SKM-1 treated with dmso at 0.1 percent for 144 hours (cell line): ENCODE results near the gene NR1H2.

Experiments used
- DNase-seq: peaks from one replicate; lab custom pipeline; 2025; ENCODE audit not compliant: unreplicated experiment; lab: John Stamatoyannopoulos, UW

NR1H2 gene

DNA sequence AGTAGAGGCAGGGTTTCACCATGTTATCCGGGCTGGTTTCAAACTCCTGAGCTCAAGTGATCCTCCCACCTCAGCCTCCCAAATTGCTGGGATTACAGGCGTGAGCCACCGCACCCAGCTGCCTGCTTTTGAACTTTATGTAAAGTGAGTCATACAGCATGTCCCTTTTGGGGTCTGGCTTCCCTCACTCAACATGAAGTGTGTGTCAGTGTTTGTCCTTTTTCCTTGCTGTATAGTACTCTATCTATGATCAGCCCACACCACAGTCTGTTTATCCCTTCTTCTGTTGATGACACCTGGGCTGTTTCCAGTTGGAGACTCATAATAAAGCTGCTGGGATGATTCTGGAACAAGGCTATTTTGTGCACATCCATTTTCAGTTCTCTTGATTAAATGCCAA lies 44.6 kb downstream of the NR1H2 start:
- no peak for DNase-seq

DNA sequence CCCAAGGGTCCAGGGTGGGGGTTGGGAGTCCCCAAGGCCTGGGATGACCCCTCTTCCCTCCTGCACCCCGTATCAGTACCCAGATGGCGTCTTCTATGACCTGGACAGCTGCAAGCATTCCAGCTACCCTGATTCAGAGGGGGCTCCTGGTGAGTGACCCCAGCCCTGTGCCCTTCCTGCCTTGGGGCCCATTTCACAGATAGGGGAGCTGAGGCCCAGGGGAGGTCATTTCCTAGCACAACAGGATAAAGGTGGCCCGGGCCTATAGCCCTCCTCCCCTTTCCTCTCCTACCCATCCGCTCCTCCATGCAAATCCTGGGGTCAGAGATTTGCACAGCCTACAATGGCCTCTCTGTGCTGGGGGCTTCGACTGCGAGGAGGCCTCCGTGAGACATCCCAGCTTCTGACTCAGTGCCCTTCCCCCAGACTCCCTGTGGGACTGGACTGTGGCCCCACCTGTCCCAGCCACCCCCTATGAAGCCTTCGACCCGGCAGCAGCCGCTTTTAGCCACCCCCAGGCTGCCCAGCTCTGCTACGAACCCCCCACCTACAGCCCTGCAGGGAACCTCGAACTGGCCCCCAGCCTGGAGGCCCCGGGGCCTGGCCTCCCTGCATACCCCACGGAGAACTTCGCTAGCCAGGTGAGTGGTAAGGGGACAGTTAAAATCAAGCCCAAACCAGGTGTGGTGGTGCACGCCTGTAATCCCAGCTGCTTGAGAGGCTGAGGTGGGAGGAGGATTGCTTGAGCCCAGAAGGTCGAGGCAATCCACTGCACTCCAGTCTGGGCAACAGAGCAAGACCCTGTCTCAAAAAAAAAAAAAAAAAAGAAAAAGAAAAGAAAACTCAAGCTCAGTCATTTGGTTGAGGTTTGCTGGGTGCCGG lies 46.4 kb downstream of the NR1H2 start:
- DNase-seq, result no peak

DNA sequence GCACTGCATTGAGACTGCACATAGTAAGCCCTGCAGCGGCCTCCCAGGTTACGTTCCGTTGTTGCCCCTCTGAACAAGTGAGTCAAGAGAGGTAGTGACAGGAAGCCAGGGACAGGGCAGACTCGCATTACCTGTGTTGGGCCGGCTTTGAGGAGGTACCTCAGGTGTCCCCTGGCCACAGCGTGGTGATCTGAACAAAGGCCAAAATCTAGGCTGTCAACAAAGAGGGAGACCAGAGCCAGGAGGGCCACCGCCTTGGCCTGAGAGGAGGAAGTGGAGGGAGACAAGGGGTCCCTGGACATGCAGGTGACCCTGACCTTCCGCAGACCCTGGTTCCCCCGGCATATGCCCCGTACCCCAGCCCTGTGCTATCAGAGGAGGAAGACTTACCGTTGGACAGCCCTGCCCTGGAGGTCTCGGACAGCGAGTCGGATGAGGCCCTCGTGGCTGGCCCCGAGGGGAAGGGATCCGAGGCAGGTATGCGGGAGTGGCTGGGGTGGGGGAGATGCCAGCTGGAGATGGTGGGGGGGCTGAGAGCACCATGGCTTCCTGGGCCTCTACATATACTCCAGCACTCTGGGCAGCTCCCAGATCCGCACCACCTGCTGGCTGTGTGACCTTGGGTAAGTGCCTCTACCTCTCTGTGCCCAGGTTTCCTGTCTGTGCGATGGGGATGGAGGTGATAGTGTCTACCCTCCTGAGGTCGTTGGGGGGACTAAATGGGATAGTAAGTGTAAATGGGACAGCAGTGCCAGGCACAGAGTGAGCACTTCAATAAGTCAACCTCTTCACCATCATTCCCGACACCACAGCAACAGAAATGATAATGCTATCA lies 47.2 kb downstream of the NR1H2 start:
- no peak for DNase-seq

DNA sequence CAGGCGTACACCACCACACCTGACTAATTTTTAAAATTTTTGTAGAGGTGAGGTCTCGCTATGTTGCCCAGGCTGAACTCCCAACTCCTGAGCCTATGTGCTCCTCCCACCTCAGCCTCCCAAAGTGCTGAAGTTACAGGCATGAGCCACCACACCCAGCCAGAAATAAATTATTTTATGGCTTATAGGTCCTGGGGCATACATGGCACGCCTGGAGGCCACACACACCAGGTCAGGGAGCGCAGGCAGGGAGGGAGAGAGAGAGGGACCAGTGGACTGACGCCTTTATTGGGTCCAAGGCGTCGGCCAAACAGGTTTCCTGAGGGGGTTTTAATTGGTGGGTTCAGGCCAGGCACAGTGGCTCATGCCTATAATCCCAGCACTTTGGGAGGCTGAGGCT lies 49.3 kb downstream of the NR1H2 start:
- DNase-seq, result no peak

DNA sequence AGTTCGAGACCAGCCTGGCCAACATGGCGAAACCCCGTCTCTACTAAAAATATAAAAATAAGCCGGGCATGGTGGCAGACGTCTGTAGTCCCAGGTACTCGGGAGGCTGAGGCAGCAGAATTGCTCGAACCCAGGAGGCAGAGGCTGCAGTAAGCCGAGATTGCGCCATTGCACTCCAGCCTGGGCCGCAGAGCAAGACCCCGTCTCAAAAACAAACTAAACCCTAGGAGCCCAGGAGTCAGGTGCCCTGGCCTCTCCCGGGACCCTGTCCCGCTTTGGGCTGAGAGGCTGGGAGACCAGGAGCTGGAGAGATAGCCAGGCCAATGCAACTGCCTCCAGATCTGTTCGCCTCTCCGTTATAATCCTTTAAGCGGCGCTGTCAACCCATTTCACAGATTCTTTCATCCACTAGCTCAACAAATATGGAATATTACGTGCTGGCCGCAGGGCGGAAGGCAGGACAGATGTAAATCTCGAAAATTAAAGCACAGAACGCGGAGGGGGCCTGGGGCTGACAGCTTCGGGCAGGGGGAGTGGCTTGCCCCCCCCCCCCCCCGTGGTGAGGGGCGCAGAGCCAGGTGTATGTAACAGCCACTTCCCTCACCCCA lies 51.2 kb downstream of the NR1H2 start:
- no peak for DNase-seq

DNA sequence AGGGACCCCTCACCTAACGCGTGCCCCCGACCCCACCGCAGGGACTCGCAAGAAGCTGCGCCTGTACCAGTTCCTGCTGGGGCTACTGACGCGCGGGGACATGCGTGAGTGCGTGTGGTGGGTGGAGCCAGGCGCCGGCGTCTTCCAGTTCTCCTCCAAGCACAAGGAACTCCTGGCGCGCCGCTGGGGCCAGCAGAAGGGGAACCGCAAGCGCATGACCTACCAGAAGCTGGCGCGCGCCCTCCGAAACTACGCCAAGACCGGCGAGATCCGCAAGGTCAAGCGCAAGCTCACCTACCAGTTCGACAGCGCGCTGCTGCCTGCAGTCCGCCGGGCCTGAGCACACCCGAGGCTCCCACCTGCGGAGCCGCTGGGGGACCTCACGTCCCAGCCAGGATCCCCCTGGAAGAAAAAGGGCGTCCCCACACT lies 51.8 kb downstream of the NR1H2 start:
- no peak for DNase-seq

DNA sequence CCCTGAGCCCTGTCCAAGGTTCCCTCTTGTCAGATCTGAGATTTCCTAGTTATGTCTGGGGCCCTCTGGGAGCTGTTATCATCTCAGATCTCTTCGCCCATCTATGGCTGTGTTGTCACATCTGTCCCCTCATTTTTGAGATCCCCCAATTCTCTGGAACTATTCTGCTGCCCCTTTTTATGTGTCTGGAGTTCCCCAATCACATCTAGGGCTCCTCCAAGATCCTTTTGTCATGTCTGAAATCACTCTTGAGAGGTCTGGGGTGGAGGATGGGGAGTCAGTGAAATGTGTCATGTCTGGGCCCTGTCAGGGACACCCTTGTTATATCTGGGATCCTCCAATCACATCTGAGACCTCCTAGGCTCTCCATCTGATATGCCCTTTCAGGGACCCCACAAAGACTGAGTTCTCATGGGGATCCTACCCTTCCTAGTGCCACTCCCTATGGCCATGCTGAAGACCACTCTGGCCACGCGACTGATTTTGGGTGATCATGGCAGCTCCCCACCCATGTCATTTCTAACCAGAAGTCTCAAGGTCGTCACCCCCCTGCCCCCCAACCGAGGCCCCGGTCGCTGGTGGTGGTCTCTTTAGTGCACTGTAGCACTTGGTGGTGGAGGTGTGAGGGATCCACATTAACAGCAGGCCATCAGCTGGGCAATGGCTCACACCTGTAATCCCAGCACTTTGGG lies 52.7 kb downstream of the NR1H2 start:
- no peak for DNase-seq

DNA sequence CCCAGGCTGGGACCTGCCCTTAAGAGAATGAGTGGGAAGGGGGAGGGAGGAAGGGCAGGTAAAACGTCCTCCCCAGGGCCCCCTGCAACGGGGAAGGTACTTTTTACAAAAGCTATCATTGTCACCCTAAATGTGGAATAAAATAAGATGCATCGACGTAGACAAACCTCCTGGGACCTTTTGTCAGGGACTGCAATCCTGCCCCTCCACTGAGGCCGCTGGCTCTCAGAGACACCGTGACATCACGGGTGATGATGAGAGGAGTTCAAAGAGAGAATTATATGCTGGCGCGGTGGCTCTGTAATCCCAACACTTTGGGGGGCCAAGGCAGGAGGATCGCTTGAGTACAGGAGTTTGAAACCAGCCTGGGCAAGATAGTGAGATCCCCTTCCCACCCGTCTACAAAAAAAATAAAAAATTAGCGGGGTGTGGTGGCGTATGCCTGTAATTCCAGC lies 54.7 kb downstream of the NR1H2 start:
- no peak for DNase-seq

DNA sequence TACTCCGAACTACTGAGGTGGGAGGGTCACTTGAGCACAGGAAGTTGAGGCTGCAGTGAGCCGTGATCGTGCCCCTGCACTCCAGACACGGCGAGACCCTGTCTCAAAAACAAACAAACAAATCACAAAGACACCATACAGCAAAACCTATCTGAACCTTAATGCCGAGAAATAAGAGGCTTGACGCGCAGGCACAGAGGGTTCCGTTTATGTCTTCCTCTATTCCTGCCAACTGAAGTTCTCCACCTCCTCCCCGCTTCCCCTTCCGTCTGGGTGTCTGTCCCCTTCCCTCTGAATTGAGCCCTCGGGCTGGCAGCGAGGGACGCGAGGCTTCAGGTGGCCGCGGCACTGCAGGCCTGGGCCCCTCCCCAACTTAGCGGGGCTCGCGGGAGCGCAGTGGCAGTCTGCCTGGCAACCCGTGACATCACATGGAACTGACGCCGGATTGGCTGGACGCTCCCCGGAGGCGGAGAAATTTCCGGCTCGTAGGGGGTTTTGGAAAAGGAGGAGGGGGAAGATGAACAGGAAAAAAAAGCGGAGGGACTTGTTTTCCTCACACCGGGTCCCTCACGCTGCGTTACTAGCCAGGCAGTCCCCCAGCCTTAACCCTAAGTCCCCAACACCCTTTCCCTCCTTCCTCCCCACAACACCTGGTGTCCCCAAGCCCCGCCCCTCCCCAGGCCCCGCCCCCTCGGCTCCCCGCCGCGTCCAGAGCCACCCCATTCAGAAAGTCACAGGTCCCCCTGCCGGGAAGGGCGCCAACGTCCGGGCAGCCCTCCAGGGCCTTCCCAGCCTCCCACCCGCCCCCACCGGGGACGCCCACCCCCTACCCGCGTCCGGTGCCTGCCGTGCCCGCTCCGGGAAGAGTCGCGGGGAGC lies 55.3 kb downstream of the NR1H2 start:
- DNase-seq, result peak; percentile 29

DNA sequence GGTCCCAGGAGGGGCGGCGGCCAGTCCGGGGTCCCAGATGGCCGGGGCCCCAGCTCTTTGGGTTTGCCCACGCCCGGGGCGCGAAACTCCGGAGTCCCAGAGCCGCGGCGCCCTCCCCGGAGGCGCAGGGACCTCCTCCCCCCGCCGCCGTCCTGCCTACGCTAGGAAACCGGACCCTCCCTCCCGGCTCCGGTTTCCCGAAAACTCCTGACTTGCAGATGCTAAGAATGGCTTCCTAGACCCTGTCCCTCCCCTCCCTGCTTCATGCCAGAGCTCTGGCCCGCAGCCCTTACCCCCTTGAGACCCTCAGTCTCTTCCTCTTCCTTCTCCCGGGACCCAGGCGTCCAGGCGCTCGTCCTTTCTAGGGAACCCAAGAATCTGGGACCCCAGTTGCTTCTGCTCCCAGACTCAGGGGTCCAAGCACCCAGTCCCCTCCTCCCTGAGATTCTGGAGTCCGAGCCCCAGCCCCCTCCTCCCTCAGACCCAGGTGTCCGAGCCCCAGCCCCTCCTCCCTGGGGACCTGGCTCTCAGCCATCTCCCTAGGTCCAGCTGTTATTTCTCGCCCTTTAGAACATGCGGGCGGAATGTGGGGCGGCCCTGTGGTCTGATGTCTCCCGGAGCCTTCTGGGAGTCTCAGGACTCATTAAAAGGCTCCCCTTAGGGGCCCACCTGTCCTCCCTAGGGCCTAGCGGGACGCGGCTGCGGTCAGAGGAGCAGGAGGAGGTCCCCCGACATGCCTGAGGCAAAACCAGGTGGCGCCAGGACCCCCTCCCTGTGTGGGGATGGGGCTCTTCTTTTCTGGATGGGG lies 56.2 kb downstream of the NR1H2 start, which contains the start of gene MYBPC2:
TSS of gene MYBPC2 (plus strand) at position 672 of the 808 bp plus-strand sequence. CDS start at position 734, 62 bp downstream.
- DNase-seq, result no peak
